Right lobe of liver (tissue), 4 donors: Measurements from ENCODE around the gene TBXAS1.

Source experiments
- CTCF ChIP-seq, 4 donors: fragments of 200-600 bp in 3 of 4; fragments of 450-650 bp in 1 of 4; IDR thresholded peaks; one replicate each; pipeline versions ENCODE4 v1.5.1 to v1.8.0; 2016 to 2022; ENCODE audit warnings: antibody characterized with exemption in 4 of 4, mild to moderate bottlenecking in 2 of 4
- POLR2A ChIP-seq: fragments of 450-650 bp; IDR thresholded peaks from one replicate; pipeline ENCODE4 v1.6.1; 2017; ENCODE audit warnings: antibody characterized with exemption, mild to moderate bottlenecking
- donor health status: DM: no; HTN: no; CAD: no.
- donor health status: DM: no; HTN: no; CAD: no.
- donor health status: DM: no; HTN: yes; CAD: no.

GRCh38 chr7:140023728-140024127 is 194.7 kb downstream of the TBXAS1 start:
- TF ChIP-seq CTCF (IDR thresholded peaks at IDR 0.05) (no peak), POLR2A (no peak)
